HFFc6 (cell line): Measurements from ENCODE around the gene ZDHHC21. TPM values are rescaled to one million over a fixed set of nuclear protein-coding genes. Genes with fewer than 3 reads are reported as not detected.

ENCODE experiments used
- DNase-seq: peaks from one replicate; pipeline ENCODE4 v3.0.0-alpha.2; 2018
- H3K27ac Mint-ChIP-seq: 2 replicates; pipeline ENCODE4 v1.8.0; 2020; ENCODE audit warnings: mild to moderate bottlenecking, mixed read lengths
- H3K27me3 Mint-ChIP-seq: 2 replicates; pipeline ENCODE4 v1.8.0; 2021; ENCODE audit warnings: mild to moderate bottlenecking, moderate library complexity, mixed read lengths; ENCODE audit not compliant: insufficient read depth
- H3K36me3 Mint-ChIP-seq: 2 replicates; pipeline ENCODE4 v1.8.0; 2021; ENCODE audit warnings: low read depth, mixed read lengths
- H3K4me1 Mint-ChIP-seq: 2 replicates; pipeline ENCODE4 v1.8.0; 2020; ENCODE audit warnings: low read depth, mixed read lengths
- H3K4me3 Mint-ChIP-seq: 2 replicates; pipeline ENCODE4 v1.8.0; 2020; ENCODE audit warnings: mild to moderate bottlenecking, moderate library complexity, mixed read lengths
- H3K9me3 Mint-ChIP-seq: 2 replicates; pipeline ENCODE4 v1.8.0; 2020; ENCODE audit warnings: mild to moderate bottlenecking, mixed read lengths
- long read RNA-seq: library from polyadenylated mRNA; unstranded; transcript quantifications from one replicate; pipeline ENCODE4 v2.0.0, GENCODE V29; 2019
- total RNA-seq, 6 experiments: library from RNA; stranded (reverse); fragmentation: NEBNext Ultra II Directional; extraction: Animal tissue kit (Norgen Biotek cat#: 25700); gene quantifications; 2 replicates in 1 of 6; 3 replicates in 5 of 6; pipeline ENCODE4 v1.2.3, GENCODE V29; 2021
- TF ChIP-seq, protein P1 (sequence below): fragments of 200-600 bp; sonication (generic); IDR thresholded peaks from 2 replicates; pipeline ENCODE4 v1.5.0; 2021; ENCODE audit warnings: antibody characterized with exemption, mild to moderate bottlenecking

ZDHHC21 gene, protein sequence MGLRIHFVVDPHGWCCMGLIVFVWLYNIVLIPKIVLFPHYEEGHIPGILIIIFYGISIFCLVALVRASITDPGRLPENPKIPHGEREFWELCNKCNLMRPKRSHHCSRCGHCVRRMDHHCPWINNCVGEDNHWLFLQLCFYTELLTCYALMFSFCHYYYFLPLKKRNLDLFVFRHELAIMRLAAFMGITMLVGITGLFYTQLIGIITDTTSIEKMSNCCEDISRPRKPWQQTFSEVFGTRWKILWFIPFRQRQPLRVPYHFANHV
- total RNA-seq: 10 to 100 TPM in 2 of 6 experiments, 1 to 10 TPM in 4; 6.7 to 10.4 (median 9.0) TPM
- long read RNA-seq, full-length matches to known transcripts: 2 of 10 reads
- long read RNA-seq, partial matches to known transcripts: 0 of 10 reads
- long read RNA-seq, other reads (novel, unspliced or antisense): 8 of 10 reads

DNA sequence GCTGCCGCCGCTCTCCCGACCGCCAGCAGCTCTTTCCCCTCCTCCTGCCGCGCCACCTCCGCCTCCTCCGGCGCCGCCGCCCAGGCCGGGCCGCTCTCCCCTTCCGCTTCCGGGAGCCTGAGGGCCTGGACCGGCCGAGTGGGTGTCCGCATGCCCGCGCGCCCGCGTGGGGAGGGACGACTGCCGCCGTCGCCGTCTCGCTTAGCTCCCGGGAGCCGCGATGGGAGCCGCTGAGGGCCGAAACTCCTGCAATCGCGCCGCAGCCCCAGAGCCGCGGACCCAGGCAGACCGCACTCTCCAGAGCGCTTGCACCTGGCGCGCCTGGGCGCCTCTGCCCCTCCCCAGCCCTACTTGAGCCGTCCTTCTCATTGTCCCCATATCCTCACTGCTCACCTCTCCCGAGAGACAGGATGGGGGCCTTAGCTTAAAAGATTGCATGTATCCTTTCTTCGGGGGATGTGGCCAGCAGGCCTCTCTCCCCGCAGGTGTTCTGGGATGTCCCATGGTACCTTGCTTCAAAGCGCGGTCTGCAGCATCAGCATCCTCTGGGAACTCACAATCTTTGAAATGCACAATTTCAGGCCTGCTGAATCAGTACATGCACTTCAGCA is at the start of gene ZDHHC21:
ZDHHC21 (minus strand) TSS at position 182 of the 611 bp plus-strand sequence. CDS start 19,092 bp downstream, outside the sequence.
- Mint-ChIP-seq H3K9me3 (no peaks in the 10 kb centered on the region), H3K27me3 (peaks cover 6% of the 10 kb centered on the region), H3K27ac (peak within 1 kb of the TSS; percentile 74), H3K4me3 (peak within 1 kb of the TSS; percentile 96), H3K36me3 (peaks cover 10% of the 10 kb centered on the region), H3K4me1 (peaks cover 39% of the 10 kb centered on the region)
- DNase-seq: peak; percentile 22
- TF ChIP-seq, protein P1, sequence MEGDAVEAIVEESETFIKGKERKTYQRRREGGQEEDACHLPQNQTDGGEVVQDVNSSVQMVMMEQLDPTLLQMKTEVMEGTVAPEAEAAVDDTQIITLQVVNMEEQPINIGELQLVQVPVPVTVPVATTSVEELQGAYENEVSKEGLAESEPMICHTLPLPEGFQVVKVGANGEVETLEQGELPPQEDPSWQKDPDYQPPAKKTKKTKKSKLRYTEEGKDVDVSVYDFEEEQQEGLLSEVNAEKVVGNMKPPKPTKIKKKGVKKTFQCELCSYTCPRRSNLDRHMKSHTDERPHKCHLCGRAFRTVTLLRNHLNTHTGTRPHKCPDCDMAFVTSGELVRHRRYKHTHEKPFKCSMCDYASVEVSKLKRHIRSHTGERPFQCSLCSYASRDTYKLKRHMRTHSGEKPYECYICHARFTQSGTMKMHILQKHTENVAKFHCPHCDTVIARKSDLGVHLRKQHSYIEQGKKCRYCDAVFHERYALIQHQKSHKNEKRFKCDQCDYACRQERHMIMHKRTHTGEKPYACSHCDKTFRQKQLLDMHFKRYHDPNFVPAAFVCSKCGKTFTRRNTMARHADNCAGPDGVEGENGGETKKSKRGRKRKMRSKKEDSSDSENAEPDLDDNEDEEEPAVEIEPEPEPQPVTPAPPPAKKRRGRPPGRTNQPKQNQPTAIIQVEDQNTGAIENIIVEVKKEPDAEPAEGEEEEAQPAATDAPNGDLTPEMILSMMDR: no peak

DNA sequence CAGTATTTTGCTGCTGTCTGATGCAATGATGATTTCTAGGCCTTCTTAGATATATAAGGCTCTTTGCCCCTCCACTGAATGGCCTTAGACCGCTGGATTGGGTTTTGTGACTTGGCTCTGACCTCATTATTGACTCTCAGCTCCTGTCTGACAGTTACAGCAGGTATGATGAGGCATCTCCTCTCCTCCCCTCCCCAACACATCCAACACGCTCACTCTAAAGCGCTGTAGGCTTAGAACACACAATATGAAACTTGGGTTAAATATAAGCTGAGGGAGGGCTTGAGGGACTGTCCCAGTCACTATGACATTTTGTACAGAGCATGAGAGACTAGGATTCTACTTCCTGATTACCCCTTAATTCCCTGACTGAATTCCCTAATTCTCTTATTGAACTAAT is 48.1 kb upstream of the ZDHHC21 start:
- H3K27me3 Mint-ChIP-seq: peaks cover 8% of the 10 kb centered on the region
- H3K9me3 Mint-ChIP-seq: no peaks in the 10 kb centered on the region
- no peaks in the 10 kb centered on the region for H3K4me1 Mint-ChIP-seq
- DNase-seq: no peak
- no peaks in the 10 kb centered on the region for H3K36me3 Mint-ChIP-seq
- TF ChIP-seq, protein P1: no peak
- no peak overlapping the region for H3K27ac Mint-ChIP-seq
- no peak overlapping the region for H3K4me3 Mint-ChIP-seq

DNA sequence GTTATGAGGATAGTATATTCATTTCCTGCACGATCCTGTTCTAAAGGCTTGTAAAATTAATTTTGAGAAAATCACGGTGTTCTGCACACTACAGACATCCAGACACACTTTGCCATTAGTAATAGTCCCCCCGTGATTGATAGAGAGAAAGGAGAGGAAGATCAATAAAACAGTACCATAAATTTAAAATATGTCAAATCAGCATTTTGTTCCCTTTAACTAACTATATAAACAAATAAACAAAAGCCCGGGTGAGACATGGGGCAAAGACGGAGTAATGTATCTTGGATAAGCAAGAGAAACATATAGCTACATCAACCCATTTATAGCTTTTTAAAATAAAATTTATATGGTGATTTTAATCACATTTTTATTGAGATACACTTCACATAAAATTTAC is 39.9 kb upstream of the ZDHHC21 start:
- Mint-ChIP-seq H3K27ac (no peak overlapping the region), H3K36me3 (no peaks in the 10 kb centered on the region), H3K9me3 (no peaks in the 10 kb centered on the region), H3K27me3 (peaks cover 12% of the 10 kb centered on the region), H3K4me1 (no peaks in the 10 kb centered on the region), H3K4me3 (no peak overlapping the region)
- TF ChIP-seq, protein P1: no peak
- no peak for DNase-seq

DNA sequence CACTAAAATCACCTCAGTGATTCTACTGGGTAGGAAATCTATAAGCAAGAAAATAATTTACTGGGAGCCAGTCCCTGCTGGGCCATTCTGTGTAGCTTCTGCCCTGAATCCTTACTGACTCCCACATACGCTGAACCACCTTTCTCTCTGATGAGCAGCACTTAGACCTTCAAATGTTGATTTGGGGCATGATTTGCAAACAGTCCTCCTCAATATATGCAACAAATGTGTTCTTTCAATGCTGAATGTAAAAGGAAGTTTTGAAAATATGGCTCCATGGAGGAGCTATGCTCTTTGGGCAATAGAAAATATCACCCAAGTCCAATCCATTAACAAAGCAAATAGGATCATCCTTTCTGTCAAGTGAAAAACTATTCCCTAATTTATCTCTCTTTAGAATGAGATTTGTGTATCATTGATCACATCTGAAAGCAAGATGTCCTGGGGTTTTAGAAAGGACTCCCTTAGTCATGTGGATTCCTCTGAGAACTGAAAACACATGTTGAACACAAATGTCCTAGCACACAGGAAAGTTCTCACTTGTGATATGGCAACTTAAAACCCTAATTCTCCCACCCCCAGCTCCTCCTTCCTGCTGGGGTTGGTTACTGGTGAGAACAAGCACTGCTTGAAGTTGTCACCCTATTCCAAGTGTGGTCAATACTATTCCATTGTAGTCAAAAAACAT is 38.2 kb upstream of the ZDHHC21 start:
- H3K9me3 Mint-ChIP-seq: no peaks in the 10 kb centered on the region
- H3K36me3 Mint-ChIP-seq: no peaks in the 10 kb centered on the region
- no peaks in the 10 kb centered on the region for H3K4me1 Mint-ChIP-seq
- no peak overlapping the region for H3K27ac Mint-ChIP-seq
- no peak overlapping the region for H3K4me3 Mint-ChIP-seq
- peaks cover 3% of the 10 kb centered on the region for H3K27me3 Mint-ChIP-seq
- TF ChIP-seq, protein P1: no peak
- DNase-seq: no peak

DNA sequence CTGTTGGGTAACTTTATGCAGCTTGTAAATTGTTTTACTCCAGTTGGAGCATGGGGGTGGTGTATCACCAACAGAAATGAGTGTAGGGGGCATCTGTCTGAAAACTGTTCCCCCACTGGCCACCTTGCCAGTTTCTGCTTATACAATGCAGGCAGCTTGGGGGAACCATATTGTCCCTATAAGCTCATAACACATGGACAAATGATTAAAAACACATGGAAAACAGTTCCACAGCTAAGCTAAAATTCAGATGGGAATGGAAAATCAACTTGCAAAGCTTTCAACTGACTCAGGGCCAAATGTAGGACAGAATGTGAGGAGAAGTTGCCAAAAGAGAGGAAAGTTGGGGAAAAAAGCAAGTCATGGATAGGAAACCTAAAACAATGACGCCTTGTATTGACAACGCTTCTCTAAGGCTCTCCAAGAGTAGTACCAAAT is 37.2 kb upstream of the ZDHHC21 start:
- H3K27ac Mint-ChIP-seq: no peak overlapping the region
- TF ChIP-seq, protein P1: no peak
- H3K9me3 Mint-ChIP-seq: no peaks in the 10 kb centered on the region
- H3K4me3 Mint-ChIP-seq: no peak overlapping the region
- H3K4me1 Mint-ChIP-seq: no peaks in the 10 kb centered on the region
- H3K27me3 Mint-ChIP-seq: peaks cover 3% of the 10 kb centered on the region
- no peak for DNase-seq
- no peaks in the 10 kb centered on the region for H3K36me3 Mint-ChIP-seq
